ENCODE data around the gene ITGB3. TPM values are rescaled to one million over a fixed set of nuclear protein-coding genes. Genes with fewer than 3 reads are reported as not detected.

Gene ITGB3
- total and polyA plus RNA-seq, 9 of the 15 experiments (the other 6 are each of a cell fraction or from before 2014, with no cell fraction given), result 0.08 to 2.6 (median 0.62) TPM; not detected in 1

- TF ChIP-seq CTCF (IDR thresholded peaks at IDR 0.05 in 2 of 3, conservative IDR thresholded peaks at IDR 0.05 in 1 of 3; ENCODE audit: insufficient read depth in 2 of 3, low read depth in 1 of 3, low read length in 3 of 3) (peak; percentile 49 to 86 (median 68)), PHB2 (IDR thresholded peaks at IDR 0.05; ENCODE audit: low read depth) (no peak), SRSF1 (IDR thresholded peaks at IDR 0.05; ENCODE audit: low read depth, low read length) (no peak), YY1 (IDR thresholded peaks at IDR 0.05; ENCODE audit: borderline replicate concordance in 1 of 3, control insufficient read depth in 1 of 3, extremely low read depth in 1 of 3, insufficient read depth in 3 of 3, insufficient read length in 1 of 3, insufficient replicate concordance in 2 of 3, low read depth in 1 of 3, low read length in 2 of 3) (peak in 2 of 3 experiments; percentile 56 to 61), FIP1L1 (IDR thresholded peaks at IDR 0.05; ENCODE audit: low read depth, low read length, poor library complexity, severe bottlenecking) (peak; percentile 52), RBBP5 (IDR thresholded peaks at IDR 0.05; ENCODE audit: borderline replicate concordance, insufficient read depth, low read length, poor library complexity, severe bottlenecking) (peak; percentile 74), HDAC1 (IDR thresholded peaks at IDR 0.05) (0 out of 4 replicates have a peak, but pooled peaks of 1 of the 2 experiments have one; percentile 29), CCNT2 (IDR thresholded peaks at IDR 0.05; ENCODE audit: borderline replicate concordance, extremely low read depth, insufficient read length, low read depth, low read length) (peak; percentile 64), NONO (IDR thresholded peaks at IDR 0.05; ENCODE audit: low read depth in 2 of 2, low read length in 1 of 2) (0 out of 4 replicates have a peak, but pooled peaks have one; percentile 15 to 49), ERF (CRISPR knock-in tag; IDR thresholded peaks at IDR 0.05) (0 out of 2 replicates have a peak, but pooled peaks have one; percentile 46), SIN3A (IDR thresholded peaks at IDR 0.05; ENCODE audit: borderline replicate concordance in 2 of 2, control insufficient read depth in 1 of 2, low read depth in 2 of 2, low read length in 2 of 2) (peak in 1 of 2 experiments; percentile 33; a peak in 1 of 4 replicates), ATF7 (IDR thresholded peaks at IDR 0.05) (peak; percentile 36; the same call in 1 of the 2 replicates), HMGN3 (IDR thresholded peaks at IDR 0.05; ENCODE audit: borderline replicate concordance, extremely low read depth, insufficient read length, low read depth, low read length) (peak; percentile 90), ZNF175 (CRISPR knock-in tag; IDR thresholded peaks at IDR 0.05; ENCODE audit: low read depth) (peak; percentile 56; the same call in 1 of the 2 replicates), FOSL1 (tag; conservative IDR thresholded peaks at IDR 0.05) (no peak), BRCA1 (IDR thresholded peaks at IDR 0.05) (no peak), BRCA1 (CRISPR knock-in tag; IDR thresholded peaks at IDR 0.05) (0 out of 2 replicates have a peak, but pooled peaks have one; percentile 23), HNRNPLL (IDR thresholded peaks at IDR 0.05; ENCODE audit: low read depth, low read length, poor library complexity, severe bottlenecking) (peak; percentile 87), HNRNPL (IDR thresholded peaks at IDR 0.05; ENCODE audit: low read depth, low read length) (peak; percentile 72; the same call in 1 of the 2 replicates), ZBTB1 (CRISPR knock-in tag; IDR thresholded peaks at IDR 0.05; ENCODE audit: borderline replicate concordance, low read depth) (peak; percentile 49; the same call in 1 of the 2 replicates)
Measured at GRCh38 chr17:47253541-47254402, at the start of gene ITGB3 (continued).
